SU-DHL-6 (cell line): Measurements from ENCODE around the gene DAAM2.

Experiments used
- H2AFZ ChIP-seq: fragments of 200-600 bp; sonication (generic); 2 replicates; pipeline ENCODE4 v1.6.1; 2014; ENCODE audit warnings: low read depth, mild to moderate bottlenecking, moderate library complexity, mixed read lengths, antibody characterized with exemption, low read length; ENCODE audit not compliant: severe bottlenecking
- H3F3A ChIP-seq: fragments of 200-600 bp; shearing (Covaris generic); 2 replicates; pipeline ENCODE4 v1.6.0; 2016; ENCODE audit warnings: antibody characterized with exemption, mild to moderate bottlenecking; ENCODE audit not compliant: insufficient read depth
- H3K27ac ChIP-seq: fragments of 200-600 bp; sonication (generic); 2 replicates; pipeline ENCODE4 v1.5.1; 2016; ENCODE audit warnings: low read depth, mild to moderate bottlenecking, low read length, moderate library complexity, mixed read lengths
- H3K27me3 ChIP-seq: fragments of 200-600 bp; sonication (generic), shearing (Covaris generic); 2 replicates; pipeline ENCODE4 v1.6.0; 2014; ENCODE audit warnings: mild to moderate bottlenecking, low read length
- H3K36me3 ChIP-seq: fragments of 200-600 bp; sonication (generic); 2 replicates; pipeline ENCODE4 v1.6.1; 2014; ENCODE audit warnings: mild to moderate bottlenecking, low read length, mixed read lengths
- H3K4me2 ChIP-seq: fragments of 300-600, 200-600 bp; shearing (Covaris generic), sonication (generic); 2 replicates; pipeline ENCODE4 v1.6.0; 2014; ENCODE audit warnings: low read length, low read depth, mild to moderate bottlenecking; ENCODE audit not compliant: poor library complexity, severe bottlenecking
- H3K4me3 ChIP-seq: fragments of 200-600 bp; sonication (generic); 2 replicates; pipeline ENCODE4 v1.5.1; 2014; ENCODE audit warnings: antibody characterized with exemption, low read length, mild to moderate bottlenecking, mixed read lengths; ENCODE audit not compliant: insufficient read depth, poor library complexity, severe bottlenecking
- H3K79me2 ChIP-seq: fragments of 200-600 bp; sonication (generic); 2 replicates; pipeline ENCODE4 v1.6.1; 2014; ENCODE audit warnings: mild to moderate bottlenecking, low read length, moderate library complexity; ENCODE audit not compliant: insufficient read depth
- H3K9ac ChIP-seq: fragments of 200-600 bp; sonication (generic); 2 replicates; pipeline ENCODE4 v1.7.0; 2014; ENCODE audit warnings: mild to moderate bottlenecking, low read length
- H3K9me2 ChIP-seq: fragments of 200-600 bp; sonication (generic); replicated peaks from 2 replicates; pipeline ENCODE4 v1.6.1; 2014; ENCODE audit warnings: low read length; ENCODE audit not compliant: insufficient read depth
- H3K9me3 ChIP-seq: fragments of 200-600 bp; sonication (generic); 2 replicates; pipeline ENCODE4 v1.6.1; 2014; ENCODE audit warnings: low read length, mixed read lengths; ENCODE audit not compliant: insufficient read depth
- H4K20me1 ChIP-seq: fragments of 200-600 bp; sonication (generic); 2 replicates; pipeline ENCODE4 v1.6.1; 2014; ENCODE audit warnings: low read depth, mild to moderate bottlenecking, antibody characterized with exemption, low read length, moderate library complexity, mixed read lengths
- CTCF ChIP-seq: fragments of 200-600 bp; sonication (generic); IDR thresholded peaks from one replicate; pipeline ENCODE4 v1.5.1; 2017; ENCODE audit warnings: antibody characterized with exemption, mild to moderate bottlenecking, low read length, moderate library complexity; ENCODE audit not compliant: insufficient read depth, poor library complexity, severe bottlenecking
- EZH2phosphoT487 ChIP-seq: fragments of 200-600 bp; sonication (generic), shearing (Covaris generic); conservative IDR thresholded peaks from 2 replicates; pipeline ENCODE4 v1.6.1; 2018; ENCODE audit warnings: mild to moderate bottlenecking, antibody characterized with exemption, low read length, moderate library complexity, mixed read lengths

Gene DAAM2

GRCh38 chr6:39951716-39952115 lies 159.5 kb downstream of the DAAM2 start:
- no peak overlapping the region for H3K4me2 ChIP-seq
- no peaks in the 10 kb centered on the region for H3F3A ChIP-seq
- no peaks in the 10 kb centered on the region for H4K20me1 ChIP-seq
- H3K79me2 ChIP-seq, result no peaks in the 10 kb centered on the region
- no peak overlapping the region for H2AFZ ChIP-seq
- H3K27me3 ChIP-seq, result no peaks in the 10 kb centered on the region
- TF ChIP-seq CTCF (no peak), EZH2phosphoT487 (no peak)
- no peaks in the 10 kb centered on the region for H3K9me3 ChIP-seq
- no peak overlapping the region for H3K4me3 ChIP-seq
- H3K27ac ChIP-seq, result no peak overlapping the region
- no peaks in the 10 kb centered on the region for H3K36me3 ChIP-seq
- no peak overlapping the region for H3K9ac ChIP-seq
- no peaks in the 10 kb centered on the region for H3K9me2 ChIP-seq

- no peaks in the 10 kb centered on the region for H3F3A ChIP-seq
- no peaks in the 10 kb centered on the region for H3K79me2 ChIP-seq
- H3K9ac ChIP-seq, result no peak overlapping the region
- H4K20me1 ChIP-seq, result no peaks in the 10 kb centered on the region
- no peaks in the 10 kb centered on the region for H3K9me3 ChIP-seq
- no peak overlapping the region for H3K4me3 ChIP-seq
- no peak overlapping the region for H3K4me2 ChIP-seq
- no peaks in the 10 kb centered on the region for H3K27me3 ChIP-seq
- TF ChIP-seq EZH2phosphoT487 (no peak), CTCF (no peak)
- no peaks in the 10 kb centered on the region for H3K9me2 ChIP-seq
- H3K27ac ChIP-seq, result no peak overlapping the region
- no peak overlapping the region for H2AFZ ChIP-seq
- no peaks in the 10 kb centered on the region for H3K36me3 ChIP-seq
Observed at GRCh38 chr6:39952167-39952566, 160.0 kb downstream of the DAAM2 start.

GRCh38 chr6:39953076-39953618 lies 161.0 kb downstream of the DAAM2 start:
- H3K9me2 ChIP-seq, result no peaks in the 10 kb centered on the region
- H3F3A ChIP-seq, result no peaks in the 10 kb centered on the region
- no peaks in the 10 kb centered on the region for H3K9me3 ChIP-seq
- TF ChIP-seq EZH2phosphoT487 (no peak), CTCF (no peak)
- H3K9ac ChIP-seq, result no peak overlapping the region
- no peaks in the 10 kb centered on the region for H3K36me3 ChIP-seq
- no peak overlapping the region for H3K4me3 ChIP-seq
- H3K27me3 ChIP-seq, result no peaks in the 10 kb centered on the region
- H3K27ac ChIP-seq, result no peak overlapping the region
- no peaks in the 10 kb centered on the region for H4K20me1 ChIP-seq
- H2AFZ ChIP-seq, result no peak overlapping the region
- no peak overlapping the region for H3K4me2 ChIP-seq
- no peaks in the 10 kb centered on the region for H3K79me2 ChIP-seq
